ENCODE results near the gene MOSPD2.

Gene MOSPD2

DNA sequence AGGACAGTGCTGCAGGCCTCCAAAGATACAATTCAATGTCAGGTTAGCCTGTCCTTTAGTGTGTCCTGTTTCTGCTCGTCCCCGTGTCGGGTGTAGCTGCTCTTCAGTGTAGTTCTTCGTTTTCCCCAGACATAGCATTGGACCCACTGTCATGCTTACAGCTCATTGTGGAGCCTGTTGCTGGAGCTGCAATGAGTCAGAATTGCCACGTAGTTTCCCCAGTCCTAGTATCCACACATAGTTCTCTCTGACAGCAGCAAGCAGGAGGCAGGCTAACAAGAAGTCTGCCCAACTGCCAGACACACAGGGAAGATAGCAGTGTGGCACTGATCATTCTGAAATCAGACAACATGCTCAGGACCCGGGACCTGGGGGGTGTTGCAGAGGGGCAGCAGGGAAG is 49.2 kb downstream of the MOSPD2 start:
- TF ChIP-seq FOXM1 (IDR thresholded peaks at IDR 0.05; ENCODE audit: borderline replicate concordance, low read depth), result no peak
- TF ChIP-seq REST (IDR thresholded peaks at IDR 0.05; ENCODE audit: low read depth), result no peak
- no peak for TF ChIP-seq NFIC (IDR thresholded peaks at IDR 0.05)
- no peak for TF ChIP-seq CEBPB (IDR thresholded peaks at IDR 0.05)
- TF ChIP-seq EP300 (IDR thresholded peaks at IDR 0.05; ENCODE audit: borderline replicate concordance), result no peak
- no peak for TF ChIP-seq EGR1 (IDR thresholded peaks at IDR 0.05)
- no peak for TF ChIP-seq TEAD4 (IDR thresholded peaks at IDR 0.05)
- TF ChIP-seq CREB1 (IDR thresholded peaks at IDR 0.05; ENCODE audit: low read depth), result no peak
- TF ChIP-seq TAF1 (IDR thresholded peaks at IDR 0.05; ENCODE audit: low read depth), result no peak
- TF ChIP-seq YY1 (IDR thresholded peaks at IDR 0.05; ENCODE audit: low read depth), result no peak

DNA sequence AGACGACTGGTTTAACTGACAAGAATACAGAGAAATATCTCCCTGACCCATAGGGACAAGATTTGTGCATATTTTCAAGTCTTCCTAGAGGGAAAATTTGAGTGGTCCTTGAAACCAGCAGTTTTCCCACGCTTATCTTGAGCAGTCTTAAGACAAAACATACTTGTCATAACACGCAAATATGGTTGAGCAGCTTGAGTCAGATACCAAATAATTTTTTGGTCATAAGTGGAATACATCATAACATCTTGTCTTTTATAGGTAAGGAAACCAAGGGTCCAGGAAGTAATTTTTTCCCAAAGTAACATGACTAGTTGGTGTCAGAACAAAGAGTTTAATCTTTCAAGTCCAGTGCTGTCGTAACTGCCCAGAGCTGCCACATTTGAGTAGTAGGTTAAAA is 50.5 kb downstream of the MOSPD2 start:
- no peak for TF ChIP-seq USF1 (IDR thresholded peaks at IDR 0.05)
- TF ChIP-seq TCF12 (IDR thresholded peaks at IDR 0.05; ENCODE audit: low read depth), result no peak
- no peak for TF ChIP-seq NFIC (IDR thresholded peaks at IDR 0.05)
- no peak for TF ChIP-seq EP300 (IDR thresholded peaks at IDR 0.05; ENCODE audit: borderline replicate concordance)
- no peak for TF ChIP-seq YY1 (IDR thresholded peaks at IDR 0.05; ENCODE audit: low read depth)
- no peak for TF ChIP-seq ZBTB7A (IDR thresholded peaks at IDR 0.05; ENCODE audit: low read depth)
- no peak for TF ChIP-seq EGR1 (IDR thresholded peaks at IDR 0.05)
- TF ChIP-seq REST (IDR thresholded peaks at IDR 0.05; ENCODE audit: low read depth), result no peak
- TF ChIP-seq TAF1 (IDR thresholded peaks at IDR 0.05; ENCODE audit: low read depth), result no peak
- TF ChIP-seq RAD21 (IDR thresholded peaks at IDR 0.05; ENCODE audit: low read depth), result no peak
- no peak for TF ChIP-seq TEAD4 (IDR thresholded peaks at IDR 0.05)
- no peak for TF ChIP-seq CEBPB (IDR thresholded peaks at IDR 0.05)
- TF ChIP-seq FOXM1 (IDR thresholded peaks at IDR 0.05; ENCODE audit: borderline replicate concordance, low read depth), result no peak
- TF ChIP-seq, protein P1, sequence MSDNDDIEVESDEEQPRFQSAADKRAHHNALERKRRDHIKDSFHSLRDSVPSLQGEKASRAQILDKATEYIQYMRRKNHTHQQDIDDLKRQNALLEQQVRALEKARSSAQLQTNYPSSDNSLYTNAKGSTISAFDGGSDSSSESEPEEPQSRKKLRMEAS (IDR thresholded peaks at IDR 0.05), result no peak
- no peak for TF ChIP-seq CREB1 (IDR thresholded peaks at IDR 0.05; ENCODE audit: low read depth)

GRCh38 chrX:14926471-14926870 is 53.2 kb downstream of the MOSPD2 start:
- TF ChIP-seq YY1 (IDR thresholded peaks at IDR 0.05; ENCODE audit: low read depth) (no peak), FOXM1 (IDR thresholded peaks at IDR 0.05; ENCODE audit: borderline replicate concordance, low read depth) (no peak), ZBTB7A (IDR thresholded peaks at IDR 0.05; ENCODE audit: low read depth) (no peak), NFIC (IDR thresholded peaks at IDR 0.05) (no peak), CREB1 (IDR thresholded peaks at IDR 0.05; ENCODE audit: low read depth) (no peak), USF1 (IDR thresholded peaks at IDR 0.05) (no peak), TAF1 (IDR thresholded peaks at IDR 0.05; ENCODE audit: low read depth) (no peak), TEAD4 (IDR thresholded peaks at IDR 0.05) (no peak), RAD21 (IDR thresholded peaks at IDR 0.05; ENCODE audit: low read depth) (no peak), REST (IDR thresholded peaks at IDR 0.05; ENCODE audit: low read depth) (no peak), CEBPB (IDR thresholded peaks at IDR 0.05) (no peak), TCF12 (IDR thresholded peaks at IDR 0.05; ENCODE audit: low read depth) (no peak), EGR1 (IDR thresholded peaks at IDR 0.05) (no peak), EP300 (IDR thresholded peaks at IDR 0.05; ENCODE audit: borderline replicate concordance) (no peak)
- TF ChIP-seq, protein P1 (IDR thresholded peaks at IDR 0.05), result no peak

GRCh38 chrX:14927401-14927800 is 54.2 kb downstream of the MOSPD2 start:
- TF ChIP-seq REST (IDR thresholded peaks at IDR 0.05; ENCODE audit: low read depth), result no peak
- no peak for TF ChIP-seq NFIC (IDR thresholded peaks at IDR 0.05)
- TF ChIP-seq YY1 (IDR thresholded peaks at IDR 0.05; ENCODE audit: low read depth), result no peak
- no peak for TF ChIP-seq EGR1 (IDR thresholded peaks at IDR 0.05)
- no peak for TF ChIP-seq EP300 (IDR thresholded peaks at IDR 0.05; ENCODE audit: borderline replicate concordance)
- no peak for TF ChIP-seq TCF12 (IDR thresholded peaks at IDR 0.05; ENCODE audit: low read depth)

Data from Ishikawa (cell line).